Nephron progenitor cell (in vitro differentiated cells): ENCODE results near the gene RPS6KB2.
A peak's percentile ranks its signal among the peaks of the same experiment; 100 is the strongest.
"Not testable (repeated sequence)": the region's sequence is repeated elsewhere in the genome, so short reads cannot be mapped to it uniquely, and the experiment has no call there.

Source experiments
- DNase-seq: peaks from one replicate; pipeline ENCODE4 v3.0.0; 2021
- H3K27ac Mint-ChIP-seq: 2 replicates; pipeline ENCODE4 v1.8.0; 2021; ENCODE audit warnings: mild to moderate bottlenecking, moderate library complexity, mixed read lengths
- H3K27me3 Mint-ChIP-seq: 2 replicates; pipeline ENCODE4 v1.8.0; 2021; ENCODE audit warnings: mild to moderate bottlenecking, low read depth, mixed read lengths; ENCODE audit not compliant: poor library complexity
- H3K36me3 Mint-ChIP-seq: 2 replicates; pipeline ENCODE4 v1.8.0; 2021; ENCODE audit warnings: low read depth, mixed read lengths
- H3K4me1 Mint-ChIP-seq: 2 replicates; pipeline ENCODE4 v1.8.0; 2021; ENCODE audit warnings: mixed read lengths
- H3K4me3 Mint-ChIP-seq: 2 replicates; pipeline ENCODE4 v1.8.0; 2021; ENCODE audit warnings: mild to moderate bottlenecking, moderate library complexity, mixed read lengths
- H3K9me3 Mint-ChIP-seq: 2 replicates; pipeline ENCODE4 v1.8.0; 2021; ENCODE audit warnings: mild to moderate bottlenecking, moderate library complexity, mixed read lengths
- CTCF ChIP-seq: fragments of 200-600 bp; sonication (generic); IDR thresholded peaks from 2 replicates; pipeline ENCODE4 v1.5.0; 2021; ENCODE audit warnings: antibody characterized with exemption

The RPS6KB2 gene

GRCh38 chr11:67400251-67400941 is 27.9 kb upstream of the RPS6KB2 start:
- H3K36me3 Mint-ChIP-seq = peaks cover 8% of the 10 kb centered on the region
- no peak overlapping the region for H3K27ac Mint-ChIP-seq
- H3K9me3 Mint-ChIP-seq = no peaks in the 10 kb centered on the region
- H3K4me1 Mint-ChIP-seq = peaks cover 50% of the 10 kb centered on the region
- DNase-seq = no peak
- peak overlapping the region; percentile 85 for H3K4me3 Mint-ChIP-seq
- no peak for TF ChIP-seq CTCF
- no peaks in the 10 kb centered on the region for H3K27me3 Mint-ChIP-seq

GRCh38 chr11:67400942-67401494 is 27.3 kb upstream of the RPS6KB2 start:
- no peak for TF ChIP-seq CTCF
- DNase-seq = no peak
- peaks cover 8% of the 10 kb centered on the region for H3K36me3 Mint-ChIP-seq
- H3K9me3 Mint-ChIP-seq = no peaks in the 10 kb centered on the region
- H3K4me1 Mint-ChIP-seq = peaks cover 50% of the 10 kb centered on the region
- H3K27ac Mint-ChIP-seq = no peak overlapping the region
- H3K4me3 Mint-ChIP-seq = peak overlapping the region; percentile 85
- no peaks in the 10 kb centered on the region for H3K27me3 Mint-ChIP-seq

- Mint-ChIP-seq H3K27ac (no peak within 1 kb of the TSS), H3K36me3 (peaks cover 4% of the 10 kb centered on the region), H3K27me3 (no peaks in the 10 kb centered on the region), H3K9me3 (no peaks in the 10 kb centered on the region), H3K4me3 (peak within 1 kb of the TSS; percentile 85), H3K4me1 (peaks cover 44% of the 10 kb centered on the region)
- DNase-seq = peak; percentile 94
- TF ChIP-seq CTCF = peak; percentile 23
Measured at GRCh38 chr11:67401495-67402191, 26.7 kb upstream of the RPS6KB2 start, which contains the start of gene PPP1CA. PPP1CA (minus strand) TSS chr11:67401858; CDS start chr11:67401782, 76 bp downstream.

- H3K36me3 Mint-ChIP-seq, H3K27me3 Mint-ChIP-seq, DNase-seq, H3K9me3 Mint-ChIP-seq, H3K4me3 Mint-ChIP-seq, H3K27ac Mint-ChIP-seq: not testable (repeated sequence)
- peaks cover 41% of the 10 kb centered on the region for H3K4me1 Mint-ChIP-seq
Measured at GRCh38 chr11:67402192-67402839, 26.0 kb upstream of the RPS6KB2 start.

- H3K4me1 Mint-ChIP-seq = peaks cover 40% of the 10 kb centered on the region
- not testable (repeated sequence) for H3K9me3 Mint-ChIP-seq, DNase-seq, H3K27me3 Mint-ChIP-seq, H3K36me3 Mint-ChIP-seq, H3K4me3 Mint-ChIP-seq
- H3K27ac Mint-ChIP-seq = peak overlapping the region; percentile 93
Measured at GRCh38 chr11:67403085-67403484, 25.2 kb upstream of the RPS6KB2 start.

- H3K4me3 Mint-ChIP-seq = no peak overlapping the region
Measured at GRCh38 chr11:67404515-67405195, 23.6 kb upstream of the RPS6KB2 start.

More at GRCh38 chr11:67404515-67405195, 23.6 kb upstream of the RPS6KB2 start:
- no peaks in the 10 kb centered on the region for H3K9me3 Mint-ChIP-seq
- no peaks in the 10 kb centered on the region for H3K36me3 Mint-ChIP-seq
- peak overlapping the region; percentile 73 for H3K27ac Mint-ChIP-seq
- TF ChIP-seq CTCF = no peak
- peaks cover 4% of the 10 kb centered on the region for H3K27me3 Mint-ChIP-seq
- no peak for DNase-seq
- H3K4me1 Mint-ChIP-seq = peaks cover 36% of the 10 kb centered on the region
